OCI-LY7 (cell line): ENCODE measurements around the gene ATXN1.

Experiments used
- EZH2phosphoT487 ChIP-seq: fragments of 200-600 bp; sonication (generic); IDR thresholded peaks from 2 replicates; pipeline ENCODE4 v1.6.1; 2018; ENCODE audit warnings: low read depth, borderline replicate concordance, mild to moderate bottlenecking, mixed run types, antibody characterized with exemption, low read length, moderate library complexity, mixed read lengths
- TF ChIP-seq, protein P1 (sequence below): fragments of 200-600 bp; sonication (generic); conservative IDR thresholded peaks from 2 replicates; pipeline ENCODE4 v1.5.1; 2014; ENCODE audit warnings: mild to moderate bottlenecking, antibody characterized with exemption, low read length, moderate library complexity, mixed read lengths

DNA sequence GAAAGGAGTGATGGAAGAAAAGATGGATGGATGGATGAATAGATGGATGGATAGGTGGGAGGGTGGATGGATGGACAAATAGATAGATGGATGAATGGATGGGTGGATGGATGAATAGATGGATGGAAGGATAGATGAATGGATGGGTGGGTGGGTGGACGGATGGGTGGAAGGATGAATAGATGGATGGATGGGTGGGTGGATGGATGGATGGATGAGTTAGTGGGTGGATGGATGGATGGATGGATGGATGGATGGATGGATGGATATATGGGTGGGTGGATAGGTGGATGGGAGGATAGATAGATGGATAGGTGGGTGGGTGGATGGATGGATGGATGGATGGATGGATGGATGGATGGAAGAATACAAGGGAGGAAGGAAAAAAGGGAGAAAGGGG is 82.2 kb downstream of the ATXN1 start:
- TF ChIP-seq, protein P1, sequence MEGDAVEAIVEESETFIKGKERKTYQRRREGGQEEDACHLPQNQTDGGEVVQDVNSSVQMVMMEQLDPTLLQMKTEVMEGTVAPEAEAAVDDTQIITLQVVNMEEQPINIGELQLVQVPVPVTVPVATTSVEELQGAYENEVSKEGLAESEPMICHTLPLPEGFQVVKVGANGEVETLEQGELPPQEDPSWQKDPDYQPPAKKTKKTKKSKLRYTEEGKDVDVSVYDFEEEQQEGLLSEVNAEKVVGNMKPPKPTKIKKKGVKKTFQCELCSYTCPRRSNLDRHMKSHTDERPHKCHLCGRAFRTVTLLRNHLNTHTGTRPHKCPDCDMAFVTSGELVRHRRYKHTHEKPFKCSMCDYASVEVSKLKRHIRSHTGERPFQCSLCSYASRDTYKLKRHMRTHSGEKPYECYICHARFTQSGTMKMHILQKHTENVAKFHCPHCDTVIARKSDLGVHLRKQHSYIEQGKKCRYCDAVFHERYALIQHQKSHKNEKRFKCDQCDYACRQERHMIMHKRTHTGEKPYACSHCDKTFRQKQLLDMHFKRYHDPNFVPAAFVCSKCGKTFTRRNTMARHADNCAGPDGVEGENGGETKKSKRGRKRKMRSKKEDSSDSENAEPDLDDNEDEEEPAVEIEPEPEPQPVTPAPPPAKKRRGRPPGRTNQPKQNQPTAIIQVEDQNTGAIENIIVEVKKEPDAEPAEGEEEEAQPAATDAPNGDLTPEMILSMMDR, result no peak
- TF ChIP-seq EZH2phosphoT487, result no peak
